Measurements from ENCODE around the gene ZNF784. TPM values are rescaled to one million over a fixed set of nuclear protein-coding genes. Genes with fewer than 3 reads are reported as not detected.

The ZNF784 gene
- total RNA-seq, 1 donor = 15.1 TPM

DNA sequence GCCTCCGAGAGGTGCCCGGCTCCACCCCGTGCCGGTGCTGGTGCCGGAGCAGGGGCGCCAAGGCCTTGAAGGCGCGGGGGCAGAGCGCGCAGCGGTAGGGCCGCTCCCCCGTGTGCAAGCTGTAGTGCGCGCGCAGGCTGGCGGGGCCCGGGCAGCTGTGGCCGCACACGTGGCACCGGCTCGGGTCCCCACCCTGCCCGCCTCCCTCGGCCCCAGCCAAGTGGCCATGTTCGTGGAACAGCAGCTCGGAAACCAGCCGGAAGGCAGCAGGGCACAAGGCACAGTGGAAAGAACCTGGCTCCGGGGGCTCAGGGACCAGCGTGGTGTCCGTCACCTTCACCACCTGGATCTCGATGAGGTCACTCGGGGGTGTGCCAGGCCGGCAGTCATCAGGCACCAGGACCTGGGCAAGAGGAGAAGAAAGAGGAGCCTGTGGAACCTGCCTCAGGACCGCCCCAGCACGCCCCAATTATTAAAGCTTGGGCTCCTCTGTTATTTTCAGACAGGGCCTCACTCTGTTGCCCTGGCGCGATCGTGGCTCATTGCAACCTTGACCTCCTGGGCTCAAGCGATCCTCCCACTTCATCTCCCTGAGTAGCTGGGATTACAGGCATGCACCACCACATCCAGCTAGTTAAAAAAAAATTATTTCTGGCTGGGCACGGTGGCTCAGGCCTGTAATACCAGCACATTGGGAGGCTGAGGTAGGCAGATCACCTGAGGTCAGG is 2.0 kb downstream of the ZNF784 start:
- DNase-seq (ENCODE audit: low read depth in 2 of 3, low spot score in 2 of 3) = no peak

DNA sequence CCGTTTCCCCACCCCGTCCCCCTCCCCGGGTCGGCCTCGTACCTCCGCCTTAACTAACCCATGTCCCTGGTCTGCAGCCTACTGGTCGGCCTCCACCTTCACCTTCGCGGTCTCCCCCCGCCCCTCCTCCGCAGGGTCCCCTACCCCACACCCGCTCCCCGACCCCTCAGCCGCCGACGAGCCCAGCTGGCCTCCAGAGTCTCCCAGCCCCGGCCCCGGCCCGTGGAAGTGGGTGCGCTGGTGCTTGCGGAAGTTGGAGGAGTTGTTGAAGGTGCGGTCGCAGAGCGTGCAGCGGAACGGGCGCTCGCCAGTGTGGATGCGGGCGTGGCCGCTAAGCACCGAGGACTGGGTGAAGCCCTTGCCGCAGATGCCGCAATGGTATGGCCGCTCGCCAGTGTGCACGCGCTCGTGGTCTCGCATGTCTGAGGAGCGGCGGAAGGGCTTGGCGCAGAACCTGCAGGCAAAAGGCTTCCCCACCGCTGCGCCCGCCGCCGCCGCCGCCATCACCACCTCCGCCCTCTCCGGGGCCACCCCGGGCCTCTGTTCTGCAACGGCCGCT is 2.6 kb downstream of the ZNF784 start:
- no peak for DNase-seq (ENCODE audit: low read depth in 2 of 3, low spot score in 2 of 3)

DNA sequence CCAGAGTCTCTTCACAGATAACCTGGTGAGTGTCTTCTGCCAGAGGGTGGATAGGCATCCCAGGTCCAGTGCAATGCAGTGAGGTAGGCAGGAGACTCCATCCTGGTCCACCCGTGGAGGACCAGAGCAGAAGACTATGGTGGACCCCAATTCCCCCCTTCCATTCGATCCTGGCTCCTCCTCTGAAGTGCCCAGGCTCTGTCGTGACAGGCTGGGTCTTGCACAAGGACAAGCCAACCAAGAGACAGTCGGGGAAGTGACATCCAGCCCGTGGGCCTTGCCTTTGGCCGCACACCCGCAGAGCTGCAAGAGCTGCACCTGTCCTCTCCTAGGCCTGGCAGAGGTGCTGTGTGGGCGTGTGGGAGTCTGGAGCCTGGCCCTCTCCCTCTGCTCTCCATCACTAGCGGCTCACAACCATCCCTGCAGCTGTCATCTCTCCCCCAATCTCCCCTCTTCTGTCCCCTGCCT is 3.1 kb downstream of the ZNF784 start:
- no peak for DNase-seq (ENCODE audit: low read depth in 2 of 3, low spot score in 2 of 3)

DNA sequence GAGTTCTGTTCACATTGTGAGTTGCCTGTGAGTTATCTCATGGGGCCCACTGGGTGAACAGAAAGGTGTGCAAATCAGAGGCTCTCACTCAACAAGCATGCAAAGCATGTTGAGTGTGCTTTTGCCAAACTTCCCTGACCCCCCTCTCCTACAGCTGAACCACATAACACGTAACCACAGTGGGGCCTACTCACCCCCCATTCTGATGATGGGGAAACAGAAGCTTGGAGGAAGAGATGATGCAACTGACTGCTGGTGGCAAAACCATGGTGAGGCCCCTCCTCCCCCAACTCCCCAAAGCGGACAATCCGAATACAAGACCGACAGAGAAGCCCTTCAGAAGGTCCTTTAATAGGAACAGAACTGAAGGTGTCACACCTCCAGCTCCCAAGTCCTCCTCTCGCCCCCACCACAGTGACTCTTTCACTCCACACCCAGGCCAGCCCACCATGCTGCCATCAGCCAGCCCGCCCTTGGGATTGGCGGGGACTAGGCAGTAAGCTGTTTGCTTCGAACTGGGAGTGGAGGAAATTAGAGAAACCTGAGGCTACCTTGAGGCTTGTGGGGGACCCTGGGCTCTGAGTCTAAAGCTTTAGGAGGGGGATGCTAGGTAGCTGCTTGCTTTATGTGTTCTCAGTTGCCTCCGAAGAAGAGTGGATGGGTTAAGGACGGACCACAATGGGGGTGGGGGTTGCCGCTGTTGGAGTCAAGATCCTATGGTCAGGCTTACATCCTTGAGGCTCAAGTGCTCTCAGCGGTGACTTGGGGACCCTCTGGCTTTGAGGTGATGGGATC is 3.8 kb downstream of the ZNF784 start:
- peak in 2 of 3 donors; percentile 67 to 85 for DNase-seq (ENCODE audit: low read depth in 2 of 3, low spot score in 2 of 3)

GRCh38 chr19:55619286-55619685 is 5.1 kb downstream of the ZNF784 start:
- DNase-seq (ENCODE audit: low read depth in 2 of 3, low spot score in 2 of 3) = no peak

- no peak for DNase-seq (ENCODE audit: low read depth in 2 of 3, low spot score in 2 of 3)
Measured at GRCh38 chr19:55618426-55618825, 5.9 kb downstream of the ZNF784 start.

- no peak for DNase-seq (ENCODE audit: low read depth in 2 of 3, low spot score in 2 of 3)
Measured at GRCh38 chr19:55617426-55617825, 6.9 kb downstream of the ZNF784 start.

DNA sequence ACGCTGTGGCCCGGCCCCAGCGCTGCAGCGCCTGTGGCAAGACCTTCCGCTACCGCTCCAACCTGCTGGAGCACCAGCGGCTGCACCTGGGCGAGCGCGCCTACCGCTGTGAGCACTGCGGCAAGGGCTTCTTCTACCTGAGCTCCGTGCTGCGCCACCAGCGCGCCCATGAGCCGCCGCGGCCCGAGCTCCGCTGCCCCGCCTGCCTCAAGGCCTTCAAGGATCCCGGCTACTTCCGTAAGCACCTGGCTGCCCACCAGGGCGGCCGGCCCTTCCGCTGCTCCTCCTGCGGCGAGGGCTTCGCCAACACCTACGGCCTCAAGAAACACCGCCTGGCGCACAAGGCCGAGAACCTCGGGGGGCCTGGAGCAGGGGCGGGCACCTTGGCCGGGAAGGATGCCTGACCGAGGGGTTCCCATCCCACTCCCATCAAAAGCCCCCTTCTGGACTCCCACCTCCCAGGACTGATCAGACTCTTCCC is 7.9 kb downstream of the ZNF784 start:
- DNase-seq (ENCODE audit: low read depth in 2 of 3, low spot score in 2 of 3) = no peak

- no peak for DNase-seq (ENCODE audit: low read depth in 2 of 3, low spot score in 2 of 3)
Measured at GRCh38 chr19:55615543-55616394, 8.6 kb downstream of the ZNF784 start.

DNA sequence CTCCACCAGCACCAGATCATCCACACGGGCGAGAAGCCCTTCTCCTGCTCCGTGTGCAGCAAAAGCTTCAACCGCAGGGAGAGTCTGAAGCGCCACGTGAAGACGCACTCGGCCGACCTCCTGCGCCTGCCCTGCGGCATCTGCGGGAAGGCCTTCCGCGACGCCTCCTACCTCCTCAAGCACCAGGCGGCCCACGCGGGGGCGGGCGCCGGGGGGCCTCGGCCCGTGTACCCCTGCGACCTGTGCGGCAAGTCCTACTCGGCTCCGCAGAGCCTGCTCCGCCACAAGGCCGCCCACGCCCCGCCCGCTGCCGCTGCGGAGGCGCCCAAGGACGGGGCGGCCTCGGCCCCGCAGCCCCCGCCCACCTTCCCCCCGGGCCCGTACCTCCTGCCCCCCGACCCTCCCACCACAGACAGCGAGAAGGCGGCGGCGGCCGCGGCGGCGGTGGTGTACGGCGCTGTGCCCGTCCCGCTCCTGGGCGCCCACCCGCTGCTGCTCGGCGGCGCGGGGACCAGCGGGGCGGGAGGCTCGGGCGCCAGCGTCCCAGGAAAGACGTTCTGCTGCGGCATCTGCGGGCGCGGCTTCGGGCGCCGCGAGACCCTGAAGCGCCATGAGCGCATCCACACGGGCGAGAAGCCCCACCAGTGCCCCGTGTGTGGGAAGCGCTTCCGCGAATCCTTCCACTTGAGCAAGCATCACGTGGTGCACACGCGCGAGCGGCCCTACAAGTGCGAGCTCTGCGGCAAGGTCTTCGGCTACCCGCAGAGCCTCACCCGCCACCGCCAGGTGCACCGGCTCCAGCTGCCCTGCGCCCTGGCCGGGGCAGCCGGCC is 9.4 kb downstream of the ZNF784 start:
- DNase-seq (ENCODE audit: low read depth in 2 of 3, low spot score in 2 of 3) = no peak

GRCh38 chr19:55613930-55614710 is 10.2 kb downstream of the ZNF784 start:
- DNase-seq (ENCODE audit: low read depth in 2 of 3, low spot score in 2 of 3) = no peak

DNA sequence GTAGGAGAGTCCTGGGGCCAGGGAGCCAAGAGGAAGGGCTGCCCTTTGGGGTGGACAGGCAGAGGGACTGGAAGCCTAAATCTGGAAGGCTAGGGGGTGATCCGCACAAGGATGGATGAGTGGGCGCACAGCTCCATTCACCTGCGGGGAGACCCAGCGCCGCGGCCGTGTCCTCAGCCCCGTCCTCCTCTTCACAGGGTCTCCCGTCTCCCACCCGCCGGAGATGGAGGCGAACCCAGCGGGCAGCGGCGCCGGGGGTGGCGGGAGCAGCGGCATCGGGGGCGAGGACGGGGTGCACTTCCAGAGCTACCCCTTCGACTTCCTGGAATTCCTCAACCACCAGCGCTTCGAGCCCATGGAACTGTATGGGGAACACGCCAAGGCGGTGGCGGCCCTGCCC is 11.0 kb downstream of the ZNF784 start:
- no peak for DNase-seq (ENCODE audit: low read depth in 2 of 3, low spot score in 2 of 3)

DNA sequence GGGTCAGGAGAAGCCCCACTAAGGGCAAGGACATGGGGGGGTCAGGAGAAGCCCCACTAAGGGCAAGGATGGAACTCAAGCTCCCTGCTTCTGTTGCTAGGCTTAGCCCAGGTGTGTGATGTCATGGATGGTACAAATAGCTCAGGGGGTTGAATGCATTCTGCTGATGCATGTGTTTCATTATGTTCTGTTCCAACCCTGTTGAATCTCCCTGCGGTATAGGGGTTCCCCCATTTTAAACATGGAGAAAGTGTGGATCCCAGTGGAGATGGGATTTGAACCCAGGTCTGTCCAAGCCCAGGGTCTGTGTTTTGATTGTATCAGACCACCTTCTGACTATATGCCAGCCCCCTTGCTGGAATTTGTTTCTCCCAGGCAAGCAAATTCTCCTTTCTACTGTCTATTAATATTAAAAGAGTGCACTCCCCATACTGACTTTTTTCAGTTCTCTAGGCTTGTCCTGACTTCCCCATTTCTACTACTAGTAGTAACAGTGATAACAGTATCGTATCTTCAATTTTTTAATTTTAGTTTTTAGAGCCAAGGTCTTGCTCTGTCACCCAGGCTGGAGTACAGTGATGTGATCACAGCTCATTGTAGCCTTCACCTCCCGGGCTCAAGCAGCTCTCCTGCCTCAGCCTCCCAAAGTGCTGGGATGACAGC is 12.3 kb downstream of the ZNF784 start:
- no peak for DNase-seq (ENCODE audit: low read depth in 2 of 3, low spot score in 2 of 3)

DNA sequence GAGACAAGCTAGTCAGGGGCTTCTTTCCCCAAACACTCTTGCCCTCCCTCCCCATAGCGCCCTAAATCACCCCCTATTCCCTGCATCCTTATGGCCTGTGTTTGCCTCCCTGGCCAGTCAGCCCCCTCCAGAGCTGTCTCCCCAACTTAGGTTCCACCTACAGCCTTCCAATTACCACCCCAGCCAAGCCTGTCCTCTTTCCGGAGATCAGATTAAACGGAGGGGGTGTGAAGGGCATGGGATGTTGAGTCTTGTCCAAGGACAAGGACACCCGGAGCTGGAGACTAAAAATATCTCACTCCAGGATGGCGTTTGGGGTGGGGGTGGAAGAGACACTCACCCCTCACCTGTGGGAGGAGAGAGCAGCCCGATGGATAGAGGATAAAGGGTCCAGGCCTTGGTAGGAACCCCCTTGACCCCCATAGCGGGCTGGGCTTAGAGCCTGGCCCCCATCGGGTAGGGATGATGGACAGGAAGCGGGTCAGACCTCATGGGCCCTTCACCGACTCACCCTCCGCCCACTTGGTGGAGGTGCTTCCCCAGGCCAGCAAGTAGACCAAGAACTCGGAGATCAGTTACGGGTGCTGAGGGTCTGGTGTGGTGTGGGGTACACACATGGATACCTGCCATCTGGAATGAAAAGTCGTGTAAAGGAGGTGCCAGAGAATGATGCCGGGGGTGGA is 12.9 kb downstream of the ZNF784 start:
- DNase-seq (ENCODE audit: low read depth in 2 of 3, low spot score in 2 of 3) = no peak

DNA sequence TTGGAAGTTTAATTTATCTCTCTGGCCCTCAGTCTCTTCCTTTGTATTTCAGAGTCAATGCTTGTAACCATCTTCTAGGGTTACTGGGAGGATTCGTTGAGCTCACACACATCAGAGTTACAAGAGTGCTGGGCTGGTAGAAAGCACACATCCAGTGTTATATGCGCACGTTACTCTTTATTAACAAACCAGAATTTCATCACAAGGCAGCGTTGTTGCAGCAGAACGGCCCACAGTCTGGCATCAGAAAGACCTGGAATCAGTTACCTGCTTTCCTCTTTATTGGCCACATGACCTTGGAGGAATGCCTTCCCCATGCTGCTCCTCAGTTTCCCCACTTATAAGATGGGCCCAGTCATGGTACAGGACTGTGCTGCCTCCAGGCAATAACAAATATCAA is 15.0 kb downstream of the ZNF784 start:
- no peak for DNase-seq (ENCODE audit: low read depth in 2 of 3, low spot score in 2 of 3)

DNA sequence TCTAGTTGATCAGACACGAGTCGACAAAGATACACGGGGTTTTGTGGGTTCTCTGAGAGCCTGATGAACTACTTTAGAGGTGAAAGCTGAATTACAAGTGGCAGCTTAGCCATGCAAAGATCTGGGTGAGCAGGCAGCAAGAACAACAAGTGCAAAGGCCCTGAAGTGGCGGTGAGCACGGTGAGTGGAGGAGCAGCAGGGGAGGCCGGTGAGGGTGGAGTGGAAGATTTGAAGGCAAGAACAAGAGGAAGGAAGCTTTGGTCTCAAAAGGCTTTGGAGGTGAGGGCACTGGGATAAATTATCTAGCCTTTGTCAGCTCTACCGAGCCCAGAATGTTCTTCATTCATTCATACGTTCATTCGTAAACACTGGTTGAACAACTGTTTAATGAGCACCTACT is 17.5 kb downstream of the ZNF784 start:
- no peak for DNase-seq (ENCODE audit: low read depth in 2 of 3, low spot score in 2 of 3)

DNA sequence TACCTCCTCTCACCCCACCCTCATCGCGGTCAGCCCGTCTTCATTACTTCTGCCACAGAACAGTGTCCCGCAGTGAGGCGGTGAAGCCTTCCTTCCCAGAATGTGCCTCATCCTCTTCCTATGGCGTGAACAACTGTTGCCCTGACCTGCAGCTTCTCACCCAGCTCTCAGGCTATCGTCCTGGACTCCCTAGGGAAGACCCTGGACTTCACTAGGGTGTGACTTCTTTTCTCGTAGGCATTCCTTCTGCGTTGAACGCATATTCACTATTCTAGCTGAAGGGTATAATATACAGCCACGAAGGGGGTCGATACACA is 17.9 kb downstream of the ZNF784 start:
- no peak for DNase-seq (ENCODE audit: low read depth in 2 of 3, low spot score in 2 of 3)

Data from hematopoietic multipotent progenitor cell (in vitro differentiated cells).